Measurements from ENCODE around the gene APLP2.
"Not testable (repeated sequence)": the region's sequence is repeated elsewhere in the genome, so short reads cannot be mapped to it uniquely, and the experiment has no call there.

The APLP2 gene

DNA sequence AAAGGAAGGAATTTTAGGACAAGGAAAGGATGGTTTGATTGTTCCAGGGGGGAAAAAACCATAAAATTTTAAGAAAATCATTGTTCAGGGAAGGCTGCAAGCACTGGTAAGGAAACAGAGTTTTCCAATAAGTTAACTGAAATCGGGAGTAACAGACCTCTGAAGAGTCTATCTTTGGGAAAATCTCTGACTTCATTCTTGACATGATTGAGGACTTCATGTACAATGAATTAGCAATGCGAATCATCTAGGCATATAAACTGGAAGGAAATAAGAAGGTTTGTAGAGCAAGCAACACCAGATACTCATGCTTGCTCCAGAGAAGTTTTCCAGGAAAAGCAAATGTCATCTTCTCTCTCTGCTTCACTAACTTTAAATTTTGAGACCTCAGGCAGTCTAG lies 18.5 kb downstream of the APLP2 start:
- Histone ChIP-seq H3K27ac (ENCODE audit: low read depth, low read length) (no peak overlapping the region), H2AFZ (ENCODE audit: low read depth, low read length, severe bottlenecking) (no peak overlapping the region), H3K9me2 (replicated peaks; ENCODE audit: insufficient read depth, low read length) (no peaks in the 10 kb centered on the region), H3K9me3 (ENCODE audit: insufficient read depth, low read length) (no peaks in the 10 kb centered on the region), H3K36me3 (ENCODE audit: low read length) (no peaks in the 10 kb centered on the region), H3F3A (ENCODE audit: insufficient read depth) (0 out of 2 replicates have a peak, but pooled peaks cover 4% of the 10 kb centered on the region), H3K79me2 (ENCODE audit: insufficient read depth, low read length) (peaks cover 75% of the 10 kb centered on the region), H3K4me3 (ENCODE audit: insufficient read depth, low read length, poor library complexity, severe bottlenecking) (no peak overlapping the region), H3K27me3 (ENCODE audit: low read length) (no peaks in the 10 kb centered on the region), H4K20me1 (ENCODE audit: low read depth, low read length) (peaks cover 13% of the 10 kb centered on the region; the same call in 1 of the 2 replicates), H3K4me2 (ENCODE audit: low read depth, low read length, poor library complexity, severe bottlenecking) (no peak overlapping the region), H3K9ac (ENCODE audit: low read length) (no peak overlapping the region)
- TF ChIP-seq EZH2phosphoT487 (conservative IDR thresholded peaks at IDR 0.05; ENCODE audit: low read length): no peak
- TF ChIP-seq, protein P1, sequence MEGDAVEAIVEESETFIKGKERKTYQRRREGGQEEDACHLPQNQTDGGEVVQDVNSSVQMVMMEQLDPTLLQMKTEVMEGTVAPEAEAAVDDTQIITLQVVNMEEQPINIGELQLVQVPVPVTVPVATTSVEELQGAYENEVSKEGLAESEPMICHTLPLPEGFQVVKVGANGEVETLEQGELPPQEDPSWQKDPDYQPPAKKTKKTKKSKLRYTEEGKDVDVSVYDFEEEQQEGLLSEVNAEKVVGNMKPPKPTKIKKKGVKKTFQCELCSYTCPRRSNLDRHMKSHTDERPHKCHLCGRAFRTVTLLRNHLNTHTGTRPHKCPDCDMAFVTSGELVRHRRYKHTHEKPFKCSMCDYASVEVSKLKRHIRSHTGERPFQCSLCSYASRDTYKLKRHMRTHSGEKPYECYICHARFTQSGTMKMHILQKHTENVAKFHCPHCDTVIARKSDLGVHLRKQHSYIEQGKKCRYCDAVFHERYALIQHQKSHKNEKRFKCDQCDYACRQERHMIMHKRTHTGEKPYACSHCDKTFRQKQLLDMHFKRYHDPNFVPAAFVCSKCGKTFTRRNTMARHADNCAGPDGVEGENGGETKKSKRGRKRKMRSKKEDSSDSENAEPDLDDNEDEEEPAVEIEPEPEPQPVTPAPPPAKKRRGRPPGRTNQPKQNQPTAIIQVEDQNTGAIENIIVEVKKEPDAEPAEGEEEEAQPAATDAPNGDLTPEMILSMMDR (IDR thresholded peaks at IDR 0.05; ENCODE audit: insufficient read depth, low read length, poor library complexity, severe bottlenecking): no peak

GRCh38 chr11:130088919-130089673 lies 19.4 kb downstream of the APLP2 start:
- TF ChIP-seq, protein P1 (IDR thresholded peaks at IDR 0.05; ENCODE audit: insufficient read depth, low read length, poor library complexity, severe bottlenecking): no peak
- TF ChIP-seq EZH2phosphoT487 (conservative IDR thresholded peaks at IDR 0.05; ENCODE audit: low read length): no peak
- Histone ChIP-seq H3K9me3 (ENCODE audit: insufficient read depth, low read length) (no peaks in the 10 kb centered on the region), H3F3A (ENCODE audit: insufficient read depth) (0 out of 2 replicates have a peak, but pooled peaks cover 4% of the 10 kb centered on the region), H3K27me3 (ENCODE audit: low read length) (no peaks in the 10 kb centered on the region), H3K9ac (ENCODE audit: low read length) (no peak overlapping the region), H3K4me3 (ENCODE audit: insufficient read depth, low read length, poor library complexity, severe bottlenecking) (no peak overlapping the region), H3K4me2 (ENCODE audit: low read depth, low read length, poor library complexity, severe bottlenecking) (no peak overlapping the region), H3K36me3 (ENCODE audit: low read length) (no peaks in the 10 kb centered on the region), H4K20me1 (ENCODE audit: low read depth, low read length) (peaks cover 13% of the 10 kb centered on the region; the same call in 1 of the 2 replicates), H2AFZ (ENCODE audit: low read depth, low read length, severe bottlenecking) (no peak overlapping the region), H3K27ac (ENCODE audit: low read depth, low read length) (no peak overlapping the region), H3K9me2 (replicated peaks; ENCODE audit: insufficient read depth, low read length) (no peaks in the 10 kb centered on the region), H3K79me2 (ENCODE audit: insufficient read depth, low read length) (peaks cover 73% of the 10 kb centered on the region)

- no peak overlapping the region for H3K4me2 ChIP-seq (ENCODE audit: low read depth, low read length, poor library complexity, severe bottlenecking)
Observed at GRCh38 chr11:130089674-130090073, 20.0 kb downstream of the APLP2 start.

GRCh38 chr11:130090517-130090916 lies 20.8 kb downstream of the APLP2 start:
- not testable (repeated sequence) for H3K4me3 ChIP-seq (ENCODE audit: insufficient read depth, low read length, poor library complexity, severe bottlenecking); H3K4me2 ChIP-seq (ENCODE audit: low read depth, low read length, poor library complexity, severe bottlenecking); H3K27ac ChIP-seq (ENCODE audit: low read depth, low read length); H3K9ac ChIP-seq (ENCODE audit: low read length); H3F3A ChIP-seq (ENCODE audit: insufficient read depth); H3K9me2 ChIP-seq (replicated peaks; ENCODE audit: insufficient read depth, low read length); H3K9me3 ChIP-seq (ENCODE audit: insufficient read depth, low read length); H3K36me3 ChIP-seq (ENCODE audit: low read length); H3K27me3 ChIP-seq (ENCODE audit: low read length); H2AFZ ChIP-seq (ENCODE audit: low read depth, low read length, severe bottlenecking)
- Histone ChIP-seq H4K20me1 (ENCODE audit: low read depth, low read length) (peaks cover 13% of the 10 kb centered on the region; the same call in 1 of the 2 replicates), H3K79me2 (ENCODE audit: insufficient read depth, low read length) (peaks cover 73% of the 10 kb centered on the region)

More at GRCh38 chr11:130089674-130090073, 20.0 kb downstream of the APLP2 start:
- Histone ChIP-seq H4K20me1 (ENCODE audit: low read depth, low read length) (peaks cover 13% of the 10 kb centered on the region; the same call in 1 of the 2 replicates), H3K4me3 (ENCODE audit: insufficient read depth, low read length, poor library complexity, severe bottlenecking) (no peak overlapping the region), H3K9ac (ENCODE audit: low read length) (no peak overlapping the region), H3K9me3 (ENCODE audit: insufficient read depth, low read length) (no peaks in the 10 kb centered on the region), H3K79me2 (ENCODE audit: insufficient read depth, low read length) (peaks cover 73% of the 10 kb centered on the region), H3K27ac (ENCODE audit: low read depth, low read length) (no peak overlapping the region), H2AFZ (ENCODE audit: low read depth, low read length, severe bottlenecking) (no peak overlapping the region), H3K27me3 (ENCODE audit: low read length) (no peaks in the 10 kb centered on the region), H3K36me3 (ENCODE audit: low read length) (no peaks in the 10 kb centered on the region), H3F3A (ENCODE audit: insufficient read depth) (0 out of 2 replicates have a peak, but pooled peaks cover 4% of the 10 kb centered on the region), H3K9me2 (replicated peaks; ENCODE audit: insufficient read depth, low read length) (no peaks in the 10 kb centered on the region)
- TF ChIP-seq EZH2phosphoT487 (conservative IDR thresholded peaks at IDR 0.05; ENCODE audit: low read length): no peak
- TF ChIP-seq, protein P1 (IDR thresholded peaks at IDR 0.05; ENCODE audit: insufficient read depth, low read length, poor library complexity, severe bottlenecking): no peak

DNA sequence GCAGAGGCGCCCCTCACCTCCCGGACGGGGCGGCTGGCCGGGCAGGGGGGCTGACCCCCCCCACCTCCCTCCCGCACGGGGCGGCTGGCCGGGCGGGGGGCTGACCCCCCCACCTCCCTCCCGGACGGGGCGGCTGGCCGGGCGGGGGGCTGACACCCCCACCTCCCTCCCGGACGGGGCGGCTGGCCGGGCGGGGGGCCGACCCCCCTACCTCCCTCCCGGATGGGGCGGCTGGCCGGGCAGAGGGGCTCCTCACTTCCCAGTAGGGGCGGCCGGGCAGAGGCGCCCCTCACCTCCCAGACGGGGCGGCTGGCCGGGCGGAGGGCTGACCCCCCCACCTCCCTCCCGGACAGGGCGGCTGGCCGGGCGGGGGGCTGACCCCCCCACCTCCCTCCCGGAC lies 21.5 kb downstream of the APLP2 start:
- not testable (repeated sequence) for H3K9me3 ChIP-seq (ENCODE audit: insufficient read depth, low read length); H3K36me3 ChIP-seq (ENCODE audit: low read length)
- H4K20me1 ChIP-seq (ENCODE audit: low read depth, low read length): peaks cover 12% of the 10 kb centered on the region; the same call in 1 of the 2 replicates

More for the DNA sequence above, 21.5 kb downstream of the APLP2 start:
- not testable (repeated sequence) for H3K4me2 ChIP-seq (ENCODE audit: low read depth, low read length, poor library complexity, severe bottlenecking); H3K27ac ChIP-seq (ENCODE audit: low read depth, low read length); H3K9ac ChIP-seq (ENCODE audit: low read length); H3K4me3 ChIP-seq (ENCODE audit: insufficient read depth, low read length, poor library complexity, severe bottlenecking); H3K9me2 ChIP-seq (replicated peaks; ENCODE audit: insufficient read depth, low read length); H2AFZ ChIP-seq (ENCODE audit: low read depth, low read length, severe bottlenecking); H3K27me3 ChIP-seq (ENCODE audit: low read length); H3F3A ChIP-seq (ENCODE audit: insufficient read depth)
- peaks cover 73% of the 10 kb centered on the region for H3K79me2 ChIP-seq (ENCODE audit: insufficient read depth, low read length)
